IMR-90 (cell line): ENCODE measurements around the gene OR52N2. TPM values are rescaled to one million over a fixed set of nuclear protein-coding genes. Genes with fewer than 3 reads are reported as not detected.

Experiments used
- ATAC-seq: fragments of 200-7000 bp; cut with Tn5 transposase; 2 replicates; pipeline ENCODE4 v1.9.1; 2020; ENCODE audit warnings: low read depth, mild to moderate bottlenecking, moderate library complexity
- BruUV-seq: library from RNA; stranded (reverse); fragments of 400-500 nt; replicated peaks from 2 replicates; lab custom pipeline; 2021; lab: Mats Ljungman, UMichigan
- CTCF ChIA-PET: fragments of 300-600 bp; formaldehyde crosslinking; extraction: SDS; loops from one replicate; lab custom pipeline; 2021; ENCODE audit warnings: antibody characterized with exemption; lab: Yijun Ruan, JAX
- POLR2A ChIA-PET: fragments of 300-600 bp; sonication (Branson Sonifier 250); formaldehyde crosslinking; loops from one replicate; lab custom pipeline; 2022; ENCODE audit warnings: antibody characterized with exemption; ENCODE audit not compliant: unreplicated experiment; lab: Charles Lee
- DNase-seq: peaks from one replicate; pipeline ENCODE4 v3.0.0; 2013
- H2AFZ ChIP-seq: replicated peaks from 2 replicates; pipeline ENCODE3; 2013; ENCODE audit warnings: low read length, mild to moderate bottlenecking; ENCODE audit not compliant: poor library complexity
- H2AK5ac ChIP-seq: 2 replicates; pipeline ENCODE4 v1.6.1; 2013; ENCODE audit warnings: low read depth, low read length, inconsistent platforms
- H2AK9ac ChIP-seq: replicated peaks from 2 replicates; pipeline ENCODE3; 2013; ENCODE audit warnings: mild to moderate bottlenecking, low read depth, low read length, moderate library complexity; ENCODE audit not compliant: poor library complexity
- H2BK120ac ChIP-seq: 2 replicates; pipeline ENCODE4 v1.6.1; 2013; ENCODE audit warnings: low read depth, low read length, inconsistent platforms
- H2BK15ac ChIP-seq: 3 replicates; pipeline ENCODE4 v1.6.1; 2013; ENCODE audit warnings: low read depth, low read length, inconsistent platforms
- H2BK20ac ChIP-seq: 2 replicates; pipeline ENCODE4 v1.6.1; 2013; ENCODE audit warnings: low read depth, mild to moderate bottlenecking, inconsistent platforms, low read length, moderate library complexity
- H2BK5ac ChIP-seq: 2 replicates; pipeline ENCODE4 v1.6.1; 2013; ENCODE audit warnings: mild to moderate bottlenecking, low read depth, low read length, inconsistent platforms; ENCODE audit not compliant: poor library complexity, severe bottlenecking
- H3K14ac ChIP-seq: replicated peaks from 2 replicates; pipeline ENCODE4 v1.6.1; 2013; ENCODE audit warnings: low read depth, low read length, inconsistent platforms
- H3K18ac ChIP-seq: 2 replicates; pipeline ENCODE4 v1.6.1; 2013; ENCODE audit warnings: low read depth, low read length, control low read depth
- H3K23ac ChIP-seq: 2 replicates; pipeline ENCODE4 v1.6.1; 2013; ENCODE audit warnings: low read depth, low read length, inconsistent platforms
- H3K27ac ChIP-seq: 2 replicates; pipeline ENCODE4 v1.5.1; 2013; ENCODE audit warnings: mild to moderate bottlenecking, control low read depth, low read length; ENCODE audit not compliant: insufficient read depth
- H3K27me3 ChIP-seq: 2 replicates; pipeline ENCODE4 v1.6.1; 2013; ENCODE audit warnings: low read length; ENCODE audit not compliant: control insufficient read depth, insufficient read depth
- H3K36me3 ChIP-seq: 2 replicates; pipeline ENCODE4 v1.6.1; 2013; ENCODE audit warnings: low read length, mixed read lengths; ENCODE audit not compliant: control insufficient read depth, insufficient read depth
- H3K4ac ChIP-seq: 2 replicates; pipeline ENCODE4 v1.6.1; 2013; ENCODE audit warnings: low read depth, low read length, inconsistent platforms
- H3K4me1 ChIP-seq: 2 replicates; pipeline ENCODE4 v1.6.1; 2013; ENCODE audit warnings: low read length, mixed read lengths; ENCODE audit not compliant: control insufficient read depth, insufficient read depth
- H3K4me2 ChIP-seq: 2 replicates; pipeline ENCODE4 v1.6.1; 2013; ENCODE audit warnings: low read depth, mild to moderate bottlenecking, control low read depth, low read length, moderate library complexity
- H3K4me3 ChIP-seq: 2 replicates; pipeline ENCODE4 v1.5.1; 2013; ENCODE audit warnings: low read depth, mild to moderate bottlenecking, control low read depth, low read length, moderate library complexity; ENCODE audit not compliant: insufficient read depth
- H3K56ac ChIP-seq: 2 replicates; pipeline ENCODE4 v1.6.1; 2013; ENCODE audit warnings: low read length, inconsistent platforms; ENCODE audit not compliant: insufficient read depth; ENCODE audit errors: extremely low read depth
- H3K79me1 ChIP-seq, 2 experiments: 2 replicates each; pipeline ENCODE4 v1.6.1; 2013; ENCODE audit warnings: low read length in 2 of 2, inconsistent platforms in 1 of 2, low read depth in 1 of 2
- H3K9ac ChIP-seq: 2 replicates; pipeline ENCODE4 v1.6.1; 2013; ENCODE audit warnings: low read depth, low read length, control low read depth
- H3K9me1 ChIP-seq: 2 replicates; pipeline ENCODE4 v1.6.1; 2013; ENCODE audit warnings: low read length, inconsistent platforms; ENCODE audit not compliant: insufficient read depth
- H3K9me3 ChIP-seq: 2 replicates; pipeline ENCODE4 v1.6.1; 2013; ENCODE audit warnings: low read length; ENCODE audit not compliant: control insufficient read depth, insufficient read depth
- H4K20me1 ChIP-seq: 2 replicates; pipeline ENCODE4 v1.6.1; 2013; ENCODE audit warnings: low read length, inconsistent platforms; ENCODE audit not compliant: insufficient read depth
- H4K5ac ChIP-seq: 2 replicates; pipeline ENCODE4 v1.6.1; 2013; ENCODE audit warnings: mild to moderate bottlenecking, low read depth, low read length, control low read depth
- H4K8ac ChIP-seq, 2 experiments: 2 replicates each; pipeline ENCODE4 v1.6.1; 2013; ENCODE audit warnings: low read depth in 2 of 2, low read length in 2 of 2, control low read depth in 1 of 2, inconsistent platforms in 1 of 2
- H4K91ac ChIP-seq: 2 replicates; pipeline ENCODE4 v1.6.1; 2013; ENCODE audit warnings: low read depth, low read length, inconsistent platforms; ENCODE audit not compliant: insufficient read depth
- BHLHE40 ChIP-seq: fragments of 150-350 bp; IDR thresholded peaks from 2 replicates; pipeline ENCODE4 v1.6.1; 2016; ENCODE audit warnings: mild to moderate bottlenecking, low read depth, low read length
- CEBPB ChIP-seq: IDR thresholded peaks from 2 replicates; pipeline ENCODE4 v1.6.1; 2012; ENCODE audit warnings: low read depth, low read length, improper control_type of control experiment
- CHD1 ChIP-seq: IDR thresholded peaks from 2 replicates; pipeline ENCODE4 v1.6.1; 2012; ENCODE audit warnings: low read depth, low read length, improper control_type of control experiment
- MAFK ChIP-seq: IDR thresholded peaks from 2 replicates; pipeline ENCODE4 v1.6.1; 2012; ENCODE audit warnings: low read depth, low read length, improper control_type of control experiment
- MAZ ChIP-seq: IDR thresholded peaks from 2 replicates; pipeline ENCODE4 v1.6.1; 2012; ENCODE audit warnings: low read depth, mild to moderate bottlenecking, low read length, improper control_type of control experiment, moderate library complexity, borderline replicate concordance
- MXI1 ChIP-seq: IDR thresholded peaks from 2 replicates; pipeline ENCODE4 v1.6.1; 2012; ENCODE audit warnings: low read depth, mild to moderate bottlenecking, low read length, moderate library complexity, borderline replicate concordance
- NFE2L2 ChIP-seq: fragments of 150-350 bp; IDR thresholded peaks from 2 replicates; pipeline ENCODE4 v1.6.1; 2016; ENCODE audit warnings: low read depth, mild to moderate bottlenecking, low read length
- POLR2A ChIP-seq: IDR thresholded peaks from 2 replicates; pipeline ENCODE4 v1.6.1; 2012; ENCODE audit warnings: mild to moderate bottlenecking, low read depth, low read length
- RAD21 ChIP-seq: IDR thresholded peaks from 2 replicates; pipeline ENCODE4 v1.6.1; 2012; ENCODE audit warnings: low read length, improper control_type of control experiment
- RCOR1 ChIP-seq: IDR thresholded peaks from 2 replicates; pipeline ENCODE4 v1.6.1; 2012; ENCODE audit warnings: mild to moderate bottlenecking, low read length, improper control_type of control experiment; ENCODE audit not compliant: insufficient replicate concordance
- RFX5 ChIP-seq: IDR thresholded peaks from 2 replicates; pipeline ENCODE4 v1.8.0; 2012; ENCODE audit warnings: low read depth, mild to moderate bottlenecking, low read length, moderate library complexity
- WGBS, 2 experiments: methylation state at CpG; one replicate each; pipeline versions ENCODE4 v1.1.5 to v1.1.7; 2013; ENCODE audit warnings: missing lambda C conversion rate in 2 of 2; ENCODE audit not compliant: insufficient read length in 1 of 2; ENCODE audit errors: extremely low coverage in 2 of 2; 5-methylcytosine and 5-hydroxymethylcytosine counted together
- dilution Hi-C: fragments of 300-500 bp; cut with HindIII; formaldehyde crosslinking; loops from one replicate; pipeline ENCODE4 v1.14.3; 2018; ENCODE audit warnings: low sequenced_read_pairs; ENCODE audit not compliant: unreplicated experiment
- in situ Hi-C: fragments of 300-500 bp; cut with MboI; formaldehyde crosslinking; loops from 3 replicates; pipeline ENCODE4 v1.14.3; 2019; ENCODE audit warnings: low sequenced_read_pairs, inconsistent platforms, mixed read lengths
- intact Hi-C: fragments of 100-400 bp; cut with micrococcal nuclease; formaldehyde crosslinking; loops from 2 replicates; pipeline ENCODE4 v1.10.0; 2022
- polyA plus RNA-seq, 3 experiments: library from polyadenylated mRNA; depleted of rRNA; stranded (reverse); fragments of >200 nt; gene quantifications; 2 replicates each; pipeline ENCODE4 v1.2.3, GENCODE V29; 2012; ENCODE audit warnings: low replicate concordance in 1 of 3
- total RNA-seq: library from RNA; depleted of rRNA; stranded (reverse); fragments of >200 nt; gene quantifications from 2 replicates; pipeline ENCODE4 v1.2.3, GENCODE V29; 2012
- TF ChIP-seq, protein P1 (sequence below): fragments of 150-350 bp; IDR thresholded peaks from 2 replicates; pipeline ENCODE4 v1.6.1; 2017; ENCODE audit warnings: mild to moderate bottlenecking, antibody characterized with exemption, low read length, low read depth

OR52N2 gene
- total and polyA plus RNA-seq, 2 of the 4 experiments (the other 2 are of a cell fraction) = not detected

GRCh38 chr11:5796541-5796940 is 12.2 kb upstream of the OR52N2 start:
- no peak overlapping the region for H4K91ac ChIP-seq
- no CpG with 5 or more reads among the region's 6 CpGs for WGBS, 2 experiments
- no peaks in the 10 kb centered on the region for H3K9me1 ChIP-seq
- no peaks in the 10 kb centered on the region for H3K4me1 ChIP-seq
- dilution Hi-C loops = no loop called here
- intact Hi-C loops = no loop called here
- H2BK15ac ChIP-seq = no peak overlapping the region
- H3K14ac ChIP-seq = no peak overlapping the region
- H3K23ac ChIP-seq = no peak overlapping the region
- H2AFZ ChIP-seq = no peak overlapping the region
- no peaks in the 10 kb centered on the region for H3K9me3 ChIP-seq
- no peak overlapping the region for H3K9ac ChIP-seq
- H4K5ac ChIP-seq = no peak overlapping the region
- H4K20me1 ChIP-seq = no peaks in the 10 kb centered on the region
- H2BK5ac ChIP-seq = no peak overlapping the region
- H2BK20ac ChIP-seq = no peak overlapping the region
- no peak overlapping the region for H3K56ac ChIP-seq
- H2BK120ac ChIP-seq = no peak overlapping the region
- no peak overlapping the region for H3K4me3 ChIP-seq
- no peaks in the 10 kb centered on the region for H3K36me3 ChIP-seq
- ATAC-seq (no peak), DNase-seq (no peak)
- no peaks in the 10 kb centered on the region for H3K79me1 ChIP-seq
- H3K27me3 ChIP-seq = no peaks in the 10 kb centered on the region
- H3K4ac ChIP-seq = no peak overlapping the region
- TF ChIP-seq NFE2L2 (no peak), CHD1 (no peak), CEBPB (no peak), MAZ (no peak), MXI1 (no peak), RCOR1 (no peak), RFX5 (no peak), RAD21 (no peak), MAFK (no peak), POLR2A (no peak), BHLHE40 (no peak)
- TF ChIP-seq, protein P1, sequence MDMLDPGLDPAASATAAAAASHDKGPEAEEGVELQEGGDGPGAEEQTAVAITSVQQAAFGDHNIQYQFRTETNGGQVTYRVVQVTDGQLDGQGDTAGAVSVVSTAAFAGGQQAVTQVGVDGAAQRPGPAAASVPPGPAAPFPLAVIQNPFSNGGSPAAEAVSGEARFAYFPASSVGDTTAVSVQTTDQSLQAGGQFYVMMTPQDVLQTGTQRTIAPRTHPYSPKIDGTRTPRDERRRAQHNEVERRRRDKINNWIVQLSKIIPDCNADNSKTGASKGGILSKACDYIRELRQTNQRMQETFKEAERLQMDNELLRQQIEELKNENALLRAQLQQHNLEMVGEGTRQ = no peak
- in situ Hi-C loops = no loop called here
- no peak overlapping the region for H3K27ac ChIP-seq
- no TSS peak for BruUV-seq
- no peak overlapping the region for H3K18ac ChIP-seq
- H2AK9ac ChIP-seq = no peak overlapping the region
- no peak overlapping the region for H4K8ac ChIP-seq
- ChIA-PET CTCF (interaction anchor here (0.6 kb wide), 2 partner anchors 13 to 538 kb away, joined by 5 read pairs; no protein-coding TSS in a partner anchor), POLR2A (no interaction called here)
- H2AK5ac ChIP-seq = no peak overlapping the region
- H3K4me2 ChIP-seq = no peak overlapping the region
